Endodermal cell (in vitro differentiated cells): ENCODE results near the gene TRHDE. TPM values are rescaled to one million over a fixed set of nuclear protein-coding genes. Genes with fewer than 3 reads are reported as not detected.

Source experiments
- DNase-seq: peaks from one replicate; pipeline ENCODE4 v3.0.0-alpha.2; 2017
- H3K27ac ChIP-seq: 2 replicates; pipeline ENCODE4 v1.5.1; 2013; ENCODE audit warnings: mild to moderate bottlenecking, low read depth, low read length, moderate library complexity
- H3K27me3 ChIP-seq: 2 replicates; pipeline ENCODE4 v1.6.1; 2013; ENCODE audit warnings: mild to moderate bottlenecking, low read length, moderate library complexity; ENCODE audit not compliant: insufficient read depth, control insufficient read depth, poor library complexity, severe bottlenecking
- H3K36me3 ChIP-seq: 2 replicates; pipeline ENCODE4 v1.7.0; 2013; ENCODE audit warnings: mild to moderate bottlenecking, low read length, moderate library complexity; ENCODE audit not compliant: control insufficient read depth, insufficient read depth
- H3K4me1 ChIP-seq: one replicate; pipeline ENCODE4 v1.7.0; 2013; ENCODE audit warnings: low read length; ENCODE audit not compliant: control insufficient read depth, insufficient read depth
- H3K4me3 ChIP-seq: 2 replicates; pipeline ENCODE4 v1.5.1; 2013; ENCODE audit warnings: mild to moderate bottlenecking, low read length, moderate library complexity
- H3K9ac ChIP-seq: 2 replicates; pipeline ENCODE4 v1.6.1; 2013; ENCODE audit warnings: mild to moderate bottlenecking, low read length, moderate library complexity; ENCODE audit not compliant: poor library complexity, severe bottlenecking; ENCODE audit errors: extremely low read depth
- H3K9me3 ChIP-seq: 2 replicates; pipeline ENCODE4 v1.6.1; 2013; ENCODE audit warnings: mild to moderate bottlenecking, low read length, moderate library complexity; ENCODE audit not compliant: control insufficient read depth
- H3K27ac Mint-ChIP-seq: 2 replicates; pipeline ENCODE4 v1.8.0; 2020; ENCODE audit warnings: mixed read lengths
- H3K27me3 Mint-ChIP-seq: 2 replicates; pipeline ENCODE4 v1.8.0; 2021; ENCODE audit warnings: mild to moderate bottlenecking, mixed read lengths; ENCODE audit not compliant: insufficient read depth
- H3K36me3 Mint-ChIP-seq: 2 replicates; pipeline ENCODE4 v1.8.0; 2020; ENCODE audit warnings: low read depth, mixed read lengths
- H3K4me1 Mint-ChIP-seq: 2 replicates; pipeline ENCODE4 v1.8.0; 2020; ENCODE audit warnings: mixed read lengths
- H3K4me3 Mint-ChIP-seq: 2 replicates; pipeline ENCODE4 v1.8.0; 2020; ENCODE audit warnings: mild to moderate bottlenecking, moderate library complexity, mixed read lengths
- H3K9me3 Mint-ChIP-seq: 2 replicates; pipeline ENCODE4 v1.8.0; 2020; ENCODE audit warnings: mild to moderate bottlenecking, mixed read lengths
- WGBS, 2 experiments: methylation state at CpG; one replicate each; pipeline versions ENCODE4 v1.1.5 to v1.1.7; 2013; ENCODE audit warnings: missing lambda C conversion rate in 2 of 2, mixed read lengths in 1 of 2; ENCODE audit not compliant: insufficient coverage in 1 of 2, insufficient read length in 1 of 2; 5-methylcytosine and 5-hydroxymethylcytosine counted together
- total RNA-seq, 2 donors: library from RNA; stranded (reverse); fragmentation: NEBNext Ultra II Directional in 1 of 2; extraction: Animal tissue kit (Norgen Biotek cat#: 25700) in 1 of 2; gene quantifications; 2 replicates in 1 of 2; 3 replicates in 1 of 2; pipeline ENCODE4 v1.2.1, GENCODE V29; 2021
- TF ChIP-seq, protein P1 (sequence below): fragments of 200-600 bp; sonication (generic); conservative IDR thresholded peaks from 2 replicates; pipeline ENCODE4 v1.5.0; 2021; ENCODE audit warnings: antibody characterized with exemption, mild to moderate bottlenecking

The TRHDE gene
- total RNA-seq, 2 donors from 2014 or later = 0.20 to 1.2 TPM

DNA sequence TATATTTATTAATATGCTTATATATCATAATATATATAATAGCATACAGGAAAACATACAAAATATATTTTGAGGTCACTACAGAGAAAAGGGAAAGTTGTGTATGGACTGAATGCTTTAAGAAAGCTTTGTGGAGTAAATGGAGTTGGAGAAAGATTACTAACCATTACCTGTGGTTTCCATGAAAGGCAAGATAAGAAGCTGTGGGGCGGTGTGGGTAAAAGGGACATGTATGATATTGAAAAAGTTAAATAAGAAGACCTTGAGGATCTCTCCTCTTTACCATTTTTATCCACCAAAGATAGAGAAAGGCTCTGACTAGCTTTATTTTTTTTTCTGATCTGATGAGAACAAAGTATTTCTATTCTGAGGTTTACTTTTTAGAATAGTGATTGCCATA lies 404.4 kb downstream of the TRHDE start:
- no peaks in the 10 kb centered on the region for H3K27me3 Mint-ChIP-seq

DNA sequence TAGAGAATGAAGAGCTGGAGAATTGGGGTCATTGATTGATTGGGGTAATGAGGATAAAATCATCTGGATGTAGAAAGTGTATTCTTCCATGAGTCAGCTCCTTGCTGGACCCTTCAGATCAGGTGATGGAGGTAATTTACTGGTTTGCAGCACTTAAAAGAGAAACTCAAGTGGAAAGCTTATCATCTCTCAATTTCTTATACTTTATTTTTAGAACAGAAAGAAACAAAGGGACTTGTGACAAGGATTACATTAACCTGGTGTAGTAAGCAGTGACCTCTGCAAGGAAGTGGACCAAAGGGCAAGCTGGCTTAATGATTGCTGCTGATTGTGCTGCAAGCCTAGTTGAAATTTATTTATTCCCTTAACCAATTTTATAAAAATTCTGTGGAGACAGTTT lies 405.0 kb downstream of the TRHDE start:
- Histone ChIP-seq H3K27me3 (no peaks in the 10 kb centered on the region), H3K9me3 (no peaks in the 10 kb centered on the region), H3K4me1 (peaks cover 7% of the 10 kb centered on the region), H3K4me3 (peak overlapping the region; percentile 21), H3K36me3 (no peaks in the 10 kb centered on the region), H3K9ac (no peak overlapping the region), H3K27ac (no peak overlapping the region)
- no peaks in the 10 kb centered on the region for H3K27me3 Mint-ChIP-seq
- no peaks in the 10 kb centered on the region for H3K36me3 Mint-ChIP-seq
- DNase-seq = no peak
- no peak overlapping the region for H3K4me3 Mint-ChIP-seq
- peaks cover 30% of the 10 kb centered on the region for H3K4me1 Mint-ChIP-seq
- no peaks in the 10 kb centered on the region for H3K9me3 Mint-ChIP-seq
- no peak overlapping the region for H3K27ac Mint-ChIP-seq
- TF ChIP-seq, protein P1, sequence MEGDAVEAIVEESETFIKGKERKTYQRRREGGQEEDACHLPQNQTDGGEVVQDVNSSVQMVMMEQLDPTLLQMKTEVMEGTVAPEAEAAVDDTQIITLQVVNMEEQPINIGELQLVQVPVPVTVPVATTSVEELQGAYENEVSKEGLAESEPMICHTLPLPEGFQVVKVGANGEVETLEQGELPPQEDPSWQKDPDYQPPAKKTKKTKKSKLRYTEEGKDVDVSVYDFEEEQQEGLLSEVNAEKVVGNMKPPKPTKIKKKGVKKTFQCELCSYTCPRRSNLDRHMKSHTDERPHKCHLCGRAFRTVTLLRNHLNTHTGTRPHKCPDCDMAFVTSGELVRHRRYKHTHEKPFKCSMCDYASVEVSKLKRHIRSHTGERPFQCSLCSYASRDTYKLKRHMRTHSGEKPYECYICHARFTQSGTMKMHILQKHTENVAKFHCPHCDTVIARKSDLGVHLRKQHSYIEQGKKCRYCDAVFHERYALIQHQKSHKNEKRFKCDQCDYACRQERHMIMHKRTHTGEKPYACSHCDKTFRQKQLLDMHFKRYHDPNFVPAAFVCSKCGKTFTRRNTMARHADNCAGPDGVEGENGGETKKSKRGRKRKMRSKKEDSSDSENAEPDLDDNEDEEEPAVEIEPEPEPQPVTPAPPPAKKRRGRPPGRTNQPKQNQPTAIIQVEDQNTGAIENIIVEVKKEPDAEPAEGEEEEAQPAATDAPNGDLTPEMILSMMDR = no peak

More for the DNA sequence above, 404.4 kb downstream of the TRHDE start:
- DNase-seq = no peak
- Mint-ChIP-seq H3K36me3 (no peaks in the 10 kb centered on the region), H3K27ac (no peak overlapping the region), H3K9me3 (no peaks in the 10 kb centered on the region), H3K4me3 (no peak overlapping the region), H3K4me1 (peaks cover 30% of the 10 kb centered on the region)
- H3K9me3 ChIP-seq = no peaks in the 10 kb centered on the region
- TF ChIP-seq, protein P1 = no peak
- no CpG with 5 or more reads among the region's 1 CpG for WGBS, 2 experiments
- peaks cover 7% of the 10 kb centered on the region for H3K4me1 ChIP-seq
- no peak overlapping the region for H3K27ac ChIP-seq
- H3K4me3 ChIP-seq = no peak overlapping the region
- no peaks in the 10 kb centered on the region for H3K27me3 ChIP-seq
- H3K9ac ChIP-seq = no peak overlapping the region
- H3K36me3 ChIP-seq = no peaks in the 10 kb centered on the region

DNA sequence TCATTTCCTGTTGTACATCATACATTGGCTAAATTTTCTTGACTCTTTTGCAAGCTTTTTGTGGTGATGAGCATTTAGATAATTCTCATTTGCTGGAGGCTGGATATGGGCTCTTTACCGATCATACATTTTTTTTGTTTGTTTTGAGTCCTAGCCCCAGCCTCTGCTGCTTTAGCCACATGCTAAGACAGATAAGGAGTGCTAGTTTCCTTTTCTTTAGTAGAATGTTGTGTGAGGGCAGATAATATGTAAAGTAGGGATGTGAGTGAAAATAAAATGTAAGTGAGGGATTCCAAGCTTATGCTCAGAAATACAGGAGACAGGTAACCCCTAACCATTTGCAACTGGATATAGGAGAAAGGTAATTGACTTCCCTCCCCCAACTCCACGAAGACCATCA lies 405.7 kb downstream of the TRHDE start:
- 70% methylated on average over 2 of the region's 2 CpGs; no CpG with 5 or more reads in 1 of the 2 experiments for WGBS, 2 experiments
- TF ChIP-seq, protein P1 = no peak
- no peak overlapping the region for H3K27ac Mint-ChIP-seq

More for the DNA sequence above, 405.7 kb downstream of the TRHDE start:
- Histone ChIP-seq H3K9me3 (no peaks in the 10 kb centered on the region), H3K27me3 (no peaks in the 10 kb centered on the region), H3K4me1 (peaks cover 7% of the 10 kb centered on the region), H3K27ac (no peak overlapping the region), H3K9ac (no peak overlapping the region), H3K36me3 (no peaks in the 10 kb centered on the region), H3K4me3 (peak overlapping the region; percentile 21)
- Mint-ChIP-seq H3K27me3 (no peaks in the 10 kb centered on the region), H3K4me3 (no peak overlapping the region), H3K9me3 (no peaks in the 10 kb centered on the region), H3K36me3 (no peaks in the 10 kb centered on the region), H3K4me1 (peaks cover 30% of the 10 kb centered on the region)
- DNase-seq = no peak
